HG03060 (cell line): Measurements from ENCODE around the gene MYO1D.

Source experiments
- ATAC-seq: cut with Tn5 transposase; IDR thresholded peaks from one replicate; pipeline ENCODE4 v1.9.1; 2021; ENCODE audit warnings: low read depth, moderate number of reproducible peaks; ENCODE audit not compliant: unreplicated experiment

MYO1D gene

DNA sequence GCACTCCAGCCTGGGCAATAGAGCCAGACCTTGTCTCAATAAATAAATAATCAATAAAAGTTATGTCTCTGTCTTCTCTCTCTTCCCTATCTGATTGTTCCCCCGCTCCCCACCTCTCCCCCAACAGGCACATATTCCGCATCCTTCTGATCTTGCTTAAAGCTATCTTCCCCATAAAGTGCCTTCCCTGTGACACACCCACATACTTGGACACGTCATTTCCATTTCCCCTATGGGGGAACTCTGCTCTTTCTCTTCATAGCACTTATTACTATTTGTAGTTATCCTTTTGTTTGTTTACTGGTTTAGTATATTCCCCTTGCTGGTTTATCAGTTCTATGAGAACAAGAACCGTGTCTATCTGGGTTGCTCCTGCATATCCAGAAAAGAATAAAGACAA is 14.9 kb downstream of the MYO1D start:
- ATAC-seq = no peak

DNA sequence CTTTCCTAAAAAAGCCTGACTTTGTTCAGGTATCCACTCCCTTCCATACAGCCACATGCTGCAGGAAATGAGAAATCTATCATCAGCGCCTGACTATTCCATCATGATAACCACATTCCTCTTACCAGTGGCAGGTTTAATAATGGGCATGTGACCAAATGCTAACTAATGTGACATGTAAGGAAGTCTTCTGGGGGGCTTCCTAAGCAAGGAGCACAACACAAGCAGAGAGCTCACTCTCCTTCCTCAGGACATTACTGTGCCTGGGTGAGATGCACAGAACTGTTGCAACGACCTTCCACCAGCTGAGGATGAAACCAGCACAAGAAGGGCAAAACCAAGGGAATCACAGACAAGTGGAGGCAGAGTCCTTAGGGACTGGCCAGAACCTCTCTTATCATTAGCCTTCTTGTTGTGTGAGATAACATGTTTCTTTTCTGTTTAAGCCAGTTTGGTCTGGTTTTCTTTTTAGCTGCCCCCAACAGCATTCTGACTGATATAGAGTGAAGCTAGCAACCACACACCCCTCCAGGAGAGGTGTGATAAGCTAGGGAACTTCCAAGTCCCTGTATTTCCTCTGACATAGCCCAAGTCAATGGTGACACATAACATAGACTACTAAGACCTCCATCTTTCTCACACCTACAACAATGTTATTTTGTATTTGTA is 16.9 kb downstream of the MYO1D start:
- no peak for ATAC-seq

GRCh38 chr17:32855620-32856019 is 21.3 kb downstream of the MYO1D start:
- ATAC-seq = no peak

DNA sequence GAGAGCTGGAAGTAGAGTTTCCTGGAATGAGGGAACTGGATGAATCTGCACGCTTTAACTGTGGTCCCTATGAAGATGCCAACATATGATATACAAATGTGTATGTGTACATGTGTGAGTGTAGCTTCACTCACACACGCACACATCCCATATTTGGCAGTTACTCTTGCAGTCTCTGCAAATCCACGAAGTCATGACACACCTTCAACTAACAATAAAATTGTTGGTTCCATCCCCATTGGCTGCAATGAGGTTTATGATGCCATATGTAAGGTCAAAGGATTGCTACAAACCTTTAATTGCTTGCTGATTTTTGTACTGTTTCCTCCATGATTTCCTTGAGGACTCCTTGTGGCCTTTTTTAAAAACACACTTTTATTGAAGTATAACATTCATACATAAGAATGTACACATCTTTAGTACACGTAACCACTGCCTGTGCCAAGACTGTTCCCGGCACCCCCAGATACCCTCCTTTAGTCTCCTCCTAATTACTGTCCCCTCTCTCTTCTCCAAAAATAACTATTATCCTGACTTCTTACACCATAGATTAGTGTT is 22.0 kb downstream of the MYO1D start:
- no peak for ATAC-seq

DNA sequence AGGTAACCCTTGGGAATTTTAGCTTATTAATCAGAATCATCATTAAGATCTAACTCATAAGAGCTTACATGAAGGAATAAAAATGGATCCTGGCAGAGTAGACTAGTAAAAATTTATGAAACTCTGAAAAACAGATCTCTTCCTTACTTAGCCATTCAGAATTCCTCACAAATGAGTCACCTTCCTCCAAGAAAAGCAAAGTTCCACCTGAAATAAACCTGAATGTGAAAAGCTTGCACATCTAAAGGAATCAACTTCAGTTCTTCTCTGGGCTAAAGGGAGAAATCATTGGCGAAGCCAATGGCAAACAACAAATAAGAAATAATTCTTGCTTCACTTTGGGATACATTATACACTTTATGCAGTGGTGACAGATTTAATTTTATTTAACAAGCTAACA is 22.7 kb downstream of the MYO1D start:
- ATAC-seq = no peak

- no peak for ATAC-seq
Measured at GRCh38 chr17:32852811-32853210, 24.1 kb downstream of the MYO1D start.

DNA sequence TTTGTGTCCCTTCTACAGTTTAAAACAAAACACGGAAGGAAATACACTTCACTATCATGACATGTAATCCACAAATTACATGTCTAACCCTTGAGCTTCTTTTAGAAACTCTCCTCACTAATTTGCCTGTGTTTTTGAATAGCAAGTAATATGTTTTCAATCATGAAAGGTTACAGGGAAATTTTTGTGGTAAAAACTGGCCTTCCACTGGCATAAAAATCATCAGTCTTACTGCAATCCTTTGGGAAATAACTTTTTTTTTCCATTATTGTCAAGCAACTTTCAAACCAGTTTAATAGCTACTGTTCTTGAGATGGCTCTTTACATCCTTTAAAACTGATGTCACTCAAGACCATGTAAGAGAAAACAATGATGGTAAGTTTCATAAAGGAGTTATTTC is 27.0 kb downstream of the MYO1D start:
- ATAC-seq = no peak

- no peak for ATAC-seq
Measured at GRCh38 chr17:32847977-32848376, 28.9 kb downstream of the MYO1D start.

DNA sequence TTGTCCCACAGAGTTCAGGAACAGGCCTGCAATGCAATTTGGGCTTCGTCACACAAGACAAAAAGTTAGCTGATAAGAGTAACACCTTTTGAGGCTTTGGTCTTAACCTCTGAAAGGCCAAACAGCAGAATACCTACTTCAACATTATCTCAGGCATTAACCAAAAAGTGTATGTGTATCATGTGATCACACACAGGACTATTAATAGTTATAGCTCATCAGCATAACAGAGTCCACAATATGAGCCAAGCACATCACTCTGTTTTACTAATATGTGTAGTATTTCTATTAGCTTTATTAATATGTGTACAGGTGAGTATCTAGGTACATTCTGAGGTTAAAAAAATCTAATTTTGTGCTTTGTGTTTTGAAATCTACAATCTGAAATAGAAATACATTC is 30.8 kb downstream of the MYO1D start:
- no peak for ATAC-seq

GRCh38 chr17:32840241-32840640 is 36.7 kb downstream of the MYO1D start:
- ATAC-seq = no peak

DNA sequence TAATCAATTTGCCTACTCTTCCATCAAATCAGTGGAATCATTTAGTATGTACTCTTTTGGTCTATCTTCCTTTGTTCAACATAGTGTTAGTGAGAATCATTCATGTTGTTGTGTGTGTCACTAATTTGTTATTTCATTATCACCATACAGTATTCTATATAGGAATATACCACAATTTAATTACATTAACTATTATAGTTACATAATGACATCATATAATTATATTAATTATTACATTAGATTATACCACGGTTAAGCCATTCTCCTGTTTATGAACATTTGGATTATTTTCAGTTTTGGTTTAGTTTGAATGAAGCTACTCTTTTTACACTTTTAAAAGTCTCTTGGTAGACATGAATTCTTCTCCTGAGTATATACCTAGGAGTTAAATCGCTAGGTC is 40.4 kb downstream of the MYO1D start:
- ATAC-seq = no peak

DNA sequence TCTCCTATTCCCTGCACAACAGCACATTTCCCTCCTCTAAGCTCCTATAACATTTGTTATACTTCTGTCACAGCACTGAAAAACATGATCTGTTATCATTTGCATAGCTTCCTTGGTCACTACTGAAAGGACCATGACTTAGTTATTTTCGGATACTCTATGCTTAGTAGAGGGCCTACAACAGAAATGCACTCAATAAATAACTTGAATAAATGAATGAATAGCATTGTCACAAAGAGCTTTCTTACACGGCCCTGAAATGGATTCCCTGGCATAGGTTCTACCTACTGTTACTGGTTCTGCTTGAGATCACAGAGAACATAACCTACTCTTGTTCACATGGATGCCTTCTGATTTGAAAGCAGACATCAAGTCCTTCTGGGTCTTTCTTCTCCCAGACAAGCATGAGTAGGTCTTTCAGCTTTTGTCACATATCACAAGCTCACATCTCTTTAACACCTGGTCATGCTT is 41.6 kb downstream of the MYO1D start:
- peak; percentile 63 for ATAC-seq

DNA sequence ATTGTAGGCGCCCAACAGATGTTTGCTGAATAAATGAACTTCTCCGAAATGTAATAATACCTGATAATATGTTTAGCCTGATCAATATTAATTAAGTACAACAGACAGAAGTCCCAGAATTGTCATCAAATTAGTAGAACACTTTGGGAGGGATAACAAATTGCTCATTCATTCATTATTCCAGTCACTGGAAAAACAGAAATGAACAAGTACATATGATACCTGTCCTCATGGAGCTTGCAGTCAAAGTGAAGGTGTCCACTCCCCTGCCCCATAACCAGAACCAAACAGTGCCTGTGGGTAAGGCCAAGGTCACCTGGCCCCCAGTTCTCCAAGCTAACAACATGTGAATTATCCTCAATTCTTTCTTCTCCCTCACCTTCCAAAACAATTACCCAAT is 42.8 kb downstream of the MYO1D start:
- no peak for ATAC-seq

DNA sequence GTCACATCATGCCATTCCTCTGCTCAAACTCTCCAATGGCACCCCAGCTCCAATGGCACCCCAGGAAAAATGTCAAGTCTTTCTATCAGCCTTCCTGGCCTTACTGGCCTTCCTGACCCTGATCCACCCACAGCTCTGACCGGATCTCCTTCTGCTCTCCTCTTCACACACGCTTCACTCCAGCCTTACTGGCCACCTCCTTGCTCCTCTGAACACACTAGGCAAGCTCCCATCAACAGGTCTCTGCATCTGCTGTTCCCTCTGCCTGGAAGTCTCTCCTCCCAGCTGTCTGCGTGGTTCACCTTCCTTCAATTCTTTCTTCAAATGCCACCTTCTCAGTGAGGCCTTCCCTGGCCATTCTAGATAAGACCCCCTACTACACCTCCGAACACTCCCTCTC is 43.4 kb downstream of the MYO1D start:
- no peak for ATAC-seq

DNA sequence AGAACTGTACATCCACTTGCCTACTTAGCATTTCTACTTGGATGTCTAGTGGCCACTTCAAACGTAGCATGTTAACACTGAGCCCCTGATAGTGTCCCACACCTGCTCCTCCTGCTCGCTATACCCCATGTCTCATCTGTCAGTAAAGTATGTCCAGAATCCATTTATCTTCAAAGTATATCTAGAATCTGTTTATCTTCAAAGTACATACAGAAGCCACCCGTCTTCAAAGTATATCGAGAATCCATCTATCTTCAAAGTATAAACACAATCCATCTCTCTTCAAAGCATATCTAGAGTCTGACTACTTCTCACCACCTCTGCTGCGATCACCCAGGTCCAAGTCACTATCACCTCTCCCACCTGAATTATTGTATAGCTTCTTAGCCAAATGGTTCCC is 43.8 kb downstream of the MYO1D start:
- no peak for ATAC-seq

- ATAC-seq = no peak
Measured at GRCh38 chr17:32831627-32832243, 45.2 kb downstream of the MYO1D start.

GRCh38 chr17:32831223-32831622 is 45.7 kb downstream of the MYO1D start:
- ATAC-seq = no peak

- peak; percentile 4 for ATAC-seq
Measured at GRCh38 chr17:32828822-32829221, 48.1 kb downstream of the MYO1D start.

GRCh38 chr17:32827227-32827626 is 49.7 kb downstream of the MYO1D start:
- ATAC-seq = no peak

DNA sequence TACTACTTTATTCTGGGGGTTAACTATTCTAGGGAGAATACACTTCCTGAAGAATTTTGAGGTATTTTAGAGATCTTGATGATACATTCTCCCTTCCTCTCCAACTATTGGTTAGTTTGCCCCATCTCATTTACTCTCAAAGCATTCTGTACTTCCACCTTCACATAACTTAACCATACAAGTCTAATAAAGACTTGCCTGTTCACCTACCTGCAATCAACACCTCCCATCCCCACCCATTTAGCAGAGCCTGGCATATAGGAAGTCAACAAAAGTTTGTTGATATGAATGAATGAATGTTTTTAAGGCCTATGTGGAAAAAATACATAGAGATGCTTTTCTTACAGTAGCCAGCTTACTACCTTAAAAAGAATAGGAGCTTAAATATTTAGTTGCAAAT is 50.8 kb downstream of the MYO1D start:
- ATAC-seq = no peak

- ATAC-seq = no peak
Measured at GRCh38 chr17:32824334-32824733, 52.6 kb downstream of the MYO1D start.

DNA sequence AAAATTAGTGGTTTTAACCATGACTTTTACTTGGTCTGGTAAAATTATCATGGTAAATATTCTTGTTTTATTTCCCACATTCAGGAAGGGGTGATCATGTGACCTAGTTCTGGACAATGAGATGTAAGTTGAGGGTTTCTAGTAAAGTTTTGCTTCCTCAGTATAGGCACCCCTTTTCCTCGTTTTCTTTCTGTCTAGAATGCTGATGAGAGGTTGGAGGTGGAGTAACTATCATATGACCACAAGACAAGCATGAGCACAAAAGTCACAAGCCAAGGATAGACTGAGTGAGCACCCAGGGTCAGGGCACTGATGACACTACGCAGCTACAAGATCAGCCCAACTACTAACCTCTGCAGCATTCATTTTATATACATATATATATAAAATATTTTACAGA is 53.9 kb downstream of the MYO1D start:
- ATAC-seq = no peak
